NCI-H69 (cell line): Measurements from ENCODE around the gene PACSIN2.

ENCODE experiments used
- DNase-seq: peaks from one replicate; lab custom pipeline; 2025; lab: John Stamatoyannopoulos, UW

Gene PACSIN2

DNA sequence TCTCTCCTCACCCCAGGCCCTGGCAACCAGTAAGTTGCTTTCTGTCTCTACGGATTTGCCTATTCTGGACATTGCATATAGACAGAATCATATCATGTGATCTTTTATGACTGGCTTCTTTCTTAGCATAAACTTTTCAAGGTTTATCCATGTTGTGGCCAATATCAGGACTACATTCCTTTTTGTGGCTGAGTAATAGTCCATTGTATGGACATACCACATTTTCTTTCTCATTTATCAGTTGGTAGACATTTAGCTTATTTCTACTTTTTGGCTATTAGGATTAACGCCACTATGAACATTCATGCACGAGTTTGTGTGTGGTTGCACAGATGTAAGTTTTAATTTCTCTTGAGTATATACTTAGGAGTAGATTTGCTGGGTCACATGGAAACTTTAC is 193.6 kb downstream of the PACSIN2 start:
- no peak for DNase-seq

DNA sequence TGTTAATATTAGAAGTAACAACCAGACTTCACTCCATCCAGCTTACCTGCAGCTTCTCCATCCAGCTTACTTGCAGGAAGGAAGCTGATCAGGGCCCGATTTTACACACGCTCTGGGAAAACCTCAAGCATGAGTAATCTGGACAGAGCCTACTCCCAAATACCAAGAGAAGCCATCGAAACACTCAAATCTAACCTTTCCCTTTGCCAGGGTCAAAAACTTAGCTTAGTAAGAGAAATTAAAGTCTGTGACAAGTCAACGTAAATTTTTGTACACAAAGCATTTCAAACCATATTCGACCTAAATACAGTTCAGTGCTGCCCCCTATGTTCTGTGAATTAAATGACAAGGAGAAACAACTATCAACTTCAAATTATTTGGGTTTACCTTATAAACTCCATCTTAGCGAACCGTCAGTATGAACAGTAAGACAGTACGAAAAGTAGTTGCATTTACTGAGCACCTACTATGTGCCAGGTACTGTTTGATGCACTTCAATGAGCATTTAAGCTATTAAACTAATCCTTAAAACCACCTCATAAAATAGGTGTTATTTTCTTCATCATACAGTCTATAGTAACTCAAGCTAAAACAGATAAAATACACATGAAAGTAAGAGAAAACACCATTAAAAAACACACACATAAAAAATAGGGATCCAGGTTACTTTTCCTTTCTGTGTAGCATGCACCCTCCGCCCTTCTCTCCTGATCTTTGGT is 194.7 kb downstream of the PACSIN2 start:
- peak; percentile 55 for DNase-seq
